Hepatocyte (in vitro differentiated cells): Measurements from ENCODE around the gene ITGB8. TPM values are rescaled to one million over a fixed set of nuclear protein-coding genes. Genes with fewer than 3 reads are reported as not detected.

Experiments
- DNase-seq: peaks from one replicate; pipeline ENCODE4 v3.0.0-alpha.2; 2016; ENCODE audit warnings: low spot score
- H2AFZ ChIP-seq: fragments of 200-600 bp; sonication (generic); 2 replicates; pipeline ENCODE4 v1.6.0; 2016; ENCODE audit warnings: antibody characterized with exemption, mild to moderate bottlenecking
- H3K27ac ChIP-seq: fragments of 200-600 bp; sonication (generic); 2 replicates; pipeline ENCODE4 v1.5.1; 2016; ENCODE audit warnings: mild to moderate bottlenecking
- H3K27me3 ChIP-seq: fragments of 200-600 bp; sonication (generic); 2 replicates; pipeline ENCODE4 v1.6.1; 2016
- H3K36me3 ChIP-seq: fragments of 200-600 bp; sonication (generic); replicated peaks from 2 replicates; pipeline ENCODE4 v1.5.1; 2016; ENCODE audit warnings: low read depth; ENCODE audit not compliant: insufficient read depth
- H3K4me1 ChIP-seq: fragments of 200-600 bp; sonication (generic); 2 replicates; pipeline ENCODE4 v1.5.1; 2016; ENCODE audit warnings: mild to moderate bottlenecking, moderate library complexity; ENCODE audit not compliant: insufficient read depth
- H3K4me2 ChIP-seq: fragments of 200-600 bp; sonication (generic); 2 replicates; pipeline ENCODE4 v1.6.0; 2016
- H3K4me3 ChIP-seq: fragments of 200-600 bp; sonication (generic); 2 replicates; pipeline ENCODE4 v1.5.1; 2016; ENCODE audit warnings: mild to moderate bottlenecking
- H3K79me2 ChIP-seq: fragments of 200-600 bp; sonication (generic); 2 replicates; pipeline ENCODE4 v1.6.0; 2017; ENCODE audit warnings: mild to moderate bottlenecking
- H3K9me2 ChIP-seq: fragments of 200-600 bp; sonication (generic); replicated peaks from 2 replicates; pipeline ENCODE4 v1.6.0; 2017; ENCODE audit warnings: mild to moderate bottlenecking; ENCODE audit not compliant: insufficient read depth
- H3K9me3 ChIP-seq: fragments of 200-600 bp; sonication (generic); 2 replicates; pipeline ENCODE4 v1.5.1; 2016; ENCODE audit warnings: low read depth, mild to moderate bottlenecking
- H4K20me1 ChIP-seq: fragments of 200-600 bp; sonication (generic); 2 replicates; pipeline ENCODE4 v1.6.0; 2016; ENCODE audit warnings: mild to moderate bottlenecking; ENCODE audit not compliant: insufficient read depth, poor library complexity, severe bottlenecking
- CTCF ChIP-seq: fragments of 200-600 bp; sonication (generic); IDR thresholded peaks from 2 replicates; pipeline ENCODE4 v1.5.1; 2016; ENCODE audit warnings: antibody characterized with exemption, mild to moderate bottlenecking; ENCODE audit not compliant: poor library complexity
- EZH2 ChIP-seq: fragments of 200-600 bp; sonication (generic); IDR thresholded peaks from 2 replicates; pipeline ENCODE4 v1.6.1; 2016; ENCODE audit warnings: antibody characterized with exemption, mild to moderate bottlenecking, borderline replicate concordance
- EZH2phosphoT487 ChIP-seq: fragments of 200-600 bp; sonication (generic); IDR thresholded peaks from one replicate; pipeline ENCODE4 v1.6.1; 2018; ENCODE audit warnings: antibody characterized with exemption, mild to moderate bottlenecking, low read depth, moderate library complexity; ENCODE audit not compliant: unreplicated experiment, severe bottlenecking
- WGBS: methylation state at CpG from one replicate; pipeline ENCODE4 v1.1.6; 2016; ENCODE audit warnings: low lambda C conversion rate; ENCODE audit errors: missing lambda C conversion rate; 5-methylcytosine and 5-hydroxymethylcytosine counted together
- polyA plus RNA-seq: library from polyadenylated mRNA; unstranded; fragments of >200 nt; fragmentation: Nextera tagmentation; extraction: Ambion mirVana; gene quantifications from 2 replicates; pipeline ENCODE4 v1.2.1, GENCODE V29; 2016
- total RNA-seq: library from RNA; depleted of rRNA; stranded (reverse); fragments of >200 nt; gene quantifications from 2 replicates; pipeline ENCODE4 v1.2.3, GENCODE V29; 2014

Gene ITGB8
- total and polyA plus RNA-seq, 2 experiments from 2014 or later, result 7.2 to 37.0 TPM

- Histone ChIP-seq H3K36me3 (no peaks in the 10 kb centered on the region), H3K27ac (peak overlapping the region; percentile 98), H3K9me2 (no peaks in the 10 kb centered on the region), H2AFZ (no peak overlapping the region), H3K27me3 (no peaks in the 10 kb centered on the region), H3K4me3 (no peak overlapping the region), H3K79me2 (peaks cover 20% of the 10 kb centered on the region), H4K20me1 (no peaks in the 10 kb centered on the region), H3K4me2 (no peak overlapping the region), H3K9me3 (no peaks in the 10 kb centered on the region), H3K4me1 (no peaks in the 10 kb centered on the region)
- DNase-seq, result no peak
- TF ChIP-seq EZH2phosphoT487, result no peak
- no peak for TF ChIP-seq EZH2
- TF ChIP-seq CTCF, result no peak
- 97% methylated on average over 2 of the region's 2 CpGs for WGBS
These were observed 2.7 kb upstream of the ITGB8 start for GRCh38 chr7:20328027-20328426.

DNA sequence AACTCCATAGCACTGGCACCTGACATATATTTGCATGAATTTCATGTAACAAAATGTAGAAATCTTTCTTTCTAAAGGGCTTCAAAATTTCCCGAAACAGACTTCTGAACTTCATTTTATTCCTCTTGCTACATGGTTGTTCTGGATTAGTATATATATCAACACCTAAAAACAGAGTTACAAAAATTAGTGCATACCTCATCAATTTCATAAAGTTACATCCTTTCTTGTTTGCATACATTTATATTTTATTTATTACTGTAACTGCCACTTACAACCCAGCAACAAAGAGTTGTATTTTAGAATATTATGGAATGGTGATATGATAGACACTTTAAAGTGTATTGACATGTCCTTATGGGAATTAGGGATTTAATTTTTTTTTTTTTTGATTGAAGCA, 2.0 kb upstream of the ITGB8 start:
- H3K79me2 ChIP-seq, result peaks cover 27% of the 10 kb centered on the region
- 92% methylated on average over 1 of the region's 1 CpG for WGBS
- no peaks in the 10 kb centered on the region for H3K36me3 ChIP-seq
- no peaks in the 10 kb centered on the region for H4K20me1 ChIP-seq
- H3K4me1 ChIP-seq, result no peaks in the 10 kb centered on the region
- no peak overlapping the region for H3K4me3 ChIP-seq
- no peaks in the 10 kb centered on the region for H3K9me2 ChIP-seq
- H3K9me3 ChIP-seq, result no peaks in the 10 kb centered on the region
- peak overlapping the region; percentile 87 for H3K4me2 ChIP-seq
- no peaks in the 10 kb centered on the region for H3K27me3 ChIP-seq
- H3K27ac ChIP-seq, result peak overlapping the region; percentile 98
- DNase-seq, result no peak
- TF ChIP-seq CTCF (no peak), EZH2phosphoT487 (no peak), EZH2 (no peak)
- H2AFZ ChIP-seq, result no peak overlapping the region

GRCh38 chr7:20329389-20330238, 1.1 kb upstream of the ITGB8 start:
- Histone ChIP-seq H2AFZ (peak overlapping the region; percentile 84), H4K20me1 (no peaks in the 10 kb centered on the region), H3K79me2 (peaks cover 36% of the 10 kb centered on the region), H3K4me1 (no peaks in the 10 kb centered on the region), H3K36me3 (no peaks in the 10 kb centered on the region), H3K4me2 (peak overlapping the region; percentile 87), H3K27ac (peak overlapping the region; percentile 98), H3K27me3 (no peaks in the 10 kb centered on the region), H3K9me2 (no peaks in the 10 kb centered on the region), H3K9me3 (no peaks in the 10 kb centered on the region), H3K4me3 (peak overlapping the region; percentile 86)
- 2% methylated on average over 31 of the region's 31 CpGs for WGBS
- DNase-seq, result peak; percentile 86
- TF ChIP-seq EZH2 (no peak), CTCF (peak; percentile 32)
